ENCODE results near the gene LAMA3. TPM values are rescaled to one million over a fixed set of nuclear protein-coding genes. Genes with fewer than 3 reads are reported as not detected.
A peak's percentile ranks its signal among the peaks of the same experiment; 100 is the strongest.
"Not testable (repeated sequence)": the region's sequence is repeated elsewhere in the genome, so short reads cannot be mapped to it uniquely, and the experiment has no call there.

LAMA3 gene
- total and polyA plus RNA-seq, 2 donors (not counting 1 experiment from before 2014, with no cell fraction given): 0.75 to 13.2 TPM

GRCh38 chr18:23738151-23738550 is 48.9 kb downstream of the LAMA3 start:
- Histone ChIP-seq H3K4me2 (ENCODE audit: extremely low read depth, insufficient read depth, low read length) (no peak overlapping the region), H3K4me1 (ENCODE audit: control insufficient read depth, extremely low read depth, insufficient read depth, low read length) (no peaks in the 10 kb centered on the region), H3K9ac (ENCODE audit: insufficient read depth, low read length) (no peak overlapping the region), H3K36me3 (ENCODE audit: control insufficient read depth, insufficient read depth, low read length) (no peaks in the 10 kb centered on the region), H3K27me3 (ENCODE audit: control insufficient read depth, insufficient read depth, low read length) (peaks cover 28% of the 10 kb centered on the region), H3K4me3 (replicated peaks in 1 of 4; ENCODE audit: control extremely low read depth in 1 of 4, insufficient read depth in 1 of 4, low read depth in 3 of 4, low read length in 4 of 4) (no peak overlapping the region), H4K20me1 (ENCODE audit: control insufficient read depth, extremely low read depth, insufficient read depth, low read length) (no peaks in the 10 kb centered on the region), H3K9me3 (ENCODE audit: control insufficient read depth, insufficient read depth, low read depth, low read length) (no peaks in the 10 kb centered on the region), H3K27ac (ENCODE audit: insufficient read depth, low read length) (no peak overlapping the region), H3K79me2 (ENCODE audit: control insufficient read depth, insufficient read depth, low read length) (no peaks in the 10 kb centered on the region), H2AFZ (ENCODE audit: low read length) (no peak overlapping the region)
- no peak for DNase-seq (ENCODE audit: low read depth in 2 of 2)
- TF ChIP-seq EZH2 (IDR thresholded peaks at IDR 0.05; ENCODE audit: low read length, missing control alignments): no peak
- TF ChIP-seq CTCF (conservative IDR thresholded peaks at IDR 0.05 in 1 of 2, IDR thresholded peaks at IDR 0.05 in 1 of 2; ENCODE audit: low read depth in 1 of 2, low read length in 2 of 2): no peak

- no peaks in the 10 kb centered on the region for H4K20me1 ChIP-seq (ENCODE audit: control insufficient read depth, extremely low read depth, insufficient read depth, low read length)
- no peak overlapping the region for H3K4me2 ChIP-seq (ENCODE audit: extremely low read depth, insufficient read depth, low read length)
- H3K4me1 ChIP-seq (ENCODE audit: control insufficient read depth, extremely low read depth, insufficient read depth, low read length): no peaks in the 10 kb centered on the region
- no peak for DNase-seq (ENCODE audit: low read depth in 2 of 2)
- H3K36me3 ChIP-seq (ENCODE audit: control insufficient read depth, insufficient read depth, low read length): no peaks in the 10 kb centered on the region
- no peak overlapping the region for H3K4me3 ChIP-seq (replicated peaks in 1 of 4; ENCODE audit: control extremely low read depth in 1 of 4, insufficient read depth in 1 of 4, low read depth in 3 of 4, low read length in 4 of 4)
- no peak overlapping the region for H3K9ac ChIP-seq (ENCODE audit: insufficient read depth, low read length)
- no peaks in the 10 kb centered on the region for H3K79me2 ChIP-seq (ENCODE audit: control insufficient read depth, insufficient read depth, low read length)
- H2AFZ ChIP-seq (ENCODE audit: low read length): no peak overlapping the region
- H3K27ac ChIP-seq (ENCODE audit: insufficient read depth, low read length): no peak overlapping the region
- TF ChIP-seq EZH2 (IDR thresholded peaks at IDR 0.05; ENCODE audit: low read length, missing control alignments): no peak
- TF ChIP-seq CTCF (conservative IDR thresholded peaks at IDR 0.05 in 1 of 2, IDR thresholded peaks at IDR 0.05 in 1 of 2; ENCODE audit: low read depth in 1 of 2, low read length in 2 of 2): no peak
- H3K27me3 ChIP-seq (ENCODE audit: control insufficient read depth, insufficient read depth, low read length): peaks cover 30% of the 10 kb centered on the region
- H3K9me3 ChIP-seq (ENCODE audit: control insufficient read depth, insufficient read depth, low read depth, low read length): no peaks in the 10 kb centered on the region
Measured at GRCh38 chr18:23738575-23738974, 49.3 kb downstream of the LAMA3 start.

GRCh38 chr18:23740105-23740830 is 51.0 kb downstream of the LAMA3 start:
- Histone ChIP-seq H3K79me2 (ENCODE audit: control insufficient read depth, insufficient read depth, low read length) (no peaks in the 10 kb centered on the region), H3K9ac (ENCODE audit: insufficient read depth, low read length) (no peak overlapping the region), H3K27ac (ENCODE audit: insufficient read depth, low read length) (no peak overlapping the region), H2AFZ (ENCODE audit: low read length) (no peak overlapping the region), H3K4me1 (ENCODE audit: control insufficient read depth, extremely low read depth, insufficient read depth, low read length) (no peaks in the 10 kb centered on the region), H3K4me3 (replicated peaks in 1 of 4; ENCODE audit: control extremely low read depth in 1 of 4, insufficient read depth in 1 of 4, low read depth in 3 of 4, low read length in 4 of 4) (no peak overlapping the region), H3K4me2 (ENCODE audit: extremely low read depth, insufficient read depth, low read length) (no peak overlapping the region), H4K20me1 (ENCODE audit: control insufficient read depth, extremely low read depth, insufficient read depth, low read length) (no peaks in the 10 kb centered on the region), H3K9me3 (ENCODE audit: control insufficient read depth, insufficient read depth, low read depth, low read length) (no peaks in the 10 kb centered on the region), H3K27me3 (ENCODE audit: control insufficient read depth, insufficient read depth, low read length) (peaks cover 24% of the 10 kb centered on the region), H3K36me3 (ENCODE audit: control insufficient read depth, insufficient read depth, low read length) (no peaks in the 10 kb centered on the region)
- DNase-seq (ENCODE audit: low read depth in 2 of 2): peak; percentile 37 to 72
- TF ChIP-seq CTCF (conservative IDR thresholded peaks at IDR 0.05 in 1 of 2, IDR thresholded peaks at IDR 0.05 in 1 of 2; ENCODE audit: low read depth in 1 of 2, low read length in 2 of 2): no peak
- no peak for TF ChIP-seq EZH2 (IDR thresholded peaks at IDR 0.05; ENCODE audit: low read length, missing control alignments)

GRCh38 chr18:23741967-23742366 is 52.7 kb downstream of the LAMA3 start:
- DNase-seq (ENCODE audit: low read depth in 2 of 2); H3K4me1 ChIP-seq (ENCODE audit: control insufficient read depth, extremely low read depth, insufficient read depth, low read length); H3K27ac ChIP-seq (ENCODE audit: insufficient read depth, low read length); H3K4me3 ChIP-seq (replicated peaks in 1 of 4; ENCODE audit: control extremely low read depth in 1 of 4, insufficient read depth in 1 of 4, low read depth in 3 of 4, low read length in 4 of 4); H3K9ac ChIP-seq (ENCODE audit: insufficient read depth, low read length); H4K20me1 ChIP-seq (ENCODE audit: control insufficient read depth, extremely low read depth, insufficient read depth, low read length); H2AFZ ChIP-seq (ENCODE audit: low read length); H3K79me2 ChIP-seq (ENCODE audit: control insufficient read depth, insufficient read depth, low read length); H3K9me3 ChIP-seq (ENCODE audit: control insufficient read depth, insufficient read depth, low read depth, low read length); H3K36me3 ChIP-seq (ENCODE audit: control insufficient read depth, insufficient read depth, low read length); H3K4me2 ChIP-seq (ENCODE audit: extremely low read depth, insufficient read depth, low read length): not testable (repeated sequence)
- peaks cover 18% of the 10 kb centered on the region for H3K27me3 ChIP-seq (ENCODE audit: control insufficient read depth, insufficient read depth, low read length)
